NCI-H2029 treated with DMSO at 0.1 percent for 48 hours (cell line): ENCODE results near the gene PNPLA5.
"Not testable (repeated sequence)": the region's sequence is repeated elsewhere in the genome, so short reads cannot be mapped to it uniquely, and the experiment has no call there.

ENCODE experiments used
- DNase-seq: peaks from one replicate; lab custom pipeline; 2025; lab: John Stamatoyannopoulos, UW

The PNPLA5 gene, protein sequence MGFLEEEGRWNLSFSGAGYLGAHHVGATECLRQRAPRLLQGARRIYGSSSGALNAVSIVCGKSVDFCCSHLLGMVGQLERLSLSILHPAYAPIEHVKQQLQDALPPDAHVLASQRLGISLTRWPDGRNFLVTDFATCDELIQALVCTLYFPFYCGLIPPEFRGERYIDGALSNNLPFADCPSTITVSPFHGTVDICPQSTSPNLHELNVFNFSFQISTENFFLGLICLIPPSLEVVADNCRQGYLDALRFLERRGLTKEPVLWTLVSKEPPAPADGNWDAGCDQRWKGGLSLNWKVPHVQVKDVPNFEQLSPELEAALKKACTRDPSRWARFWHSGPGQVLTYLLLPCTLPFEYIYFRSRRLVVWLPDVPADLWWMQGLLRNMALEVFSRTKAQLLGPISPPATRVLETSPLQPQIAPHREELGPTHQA

DNA sequence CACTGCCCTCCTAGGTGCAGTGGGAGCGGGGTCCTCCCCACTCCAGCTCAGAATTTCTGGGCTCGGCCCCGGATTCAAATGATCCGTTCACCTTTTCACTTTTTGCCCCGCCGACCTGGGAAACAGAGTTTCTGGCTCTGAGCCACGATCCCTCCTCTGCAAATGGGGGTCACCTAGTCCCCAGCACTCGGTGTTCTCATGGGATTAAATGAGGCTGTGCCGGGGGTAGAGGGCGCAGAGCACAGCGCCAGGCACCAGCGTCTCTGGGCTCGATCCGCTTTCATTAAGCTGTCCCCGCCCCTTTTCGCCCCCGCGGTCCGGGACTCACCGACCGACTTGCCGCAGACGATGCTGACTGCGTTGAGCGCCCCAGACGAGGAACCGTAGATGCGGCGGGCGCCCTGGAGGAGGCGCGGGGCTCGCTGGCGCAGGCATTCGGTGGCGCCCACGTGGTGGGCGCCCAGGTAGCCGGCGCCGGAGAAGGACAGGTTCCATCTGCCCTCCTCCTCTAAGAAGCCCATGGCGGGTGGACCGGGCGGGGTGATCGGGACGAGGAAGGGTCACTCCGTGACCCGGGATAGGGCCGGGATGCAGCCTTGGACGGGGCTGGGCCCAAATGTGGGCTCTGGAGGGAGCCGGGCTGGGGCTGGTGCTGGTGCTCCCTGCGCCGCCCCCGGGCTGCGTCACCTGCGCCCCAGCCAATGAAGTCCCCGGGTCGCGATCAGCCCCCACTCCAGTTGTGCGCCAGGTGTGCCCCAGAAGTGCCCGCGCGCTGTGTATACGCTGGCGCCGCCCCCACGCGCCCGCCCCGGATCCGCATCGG lies at the start of gene PNPLA5:
TSS of gene PNPLA5 (minus strand) at position 654 of the 823 bp plus-strand sequence. CDS start at position 521, 133 bp downstream.
- DNase-seq, result no peak

DNA sequence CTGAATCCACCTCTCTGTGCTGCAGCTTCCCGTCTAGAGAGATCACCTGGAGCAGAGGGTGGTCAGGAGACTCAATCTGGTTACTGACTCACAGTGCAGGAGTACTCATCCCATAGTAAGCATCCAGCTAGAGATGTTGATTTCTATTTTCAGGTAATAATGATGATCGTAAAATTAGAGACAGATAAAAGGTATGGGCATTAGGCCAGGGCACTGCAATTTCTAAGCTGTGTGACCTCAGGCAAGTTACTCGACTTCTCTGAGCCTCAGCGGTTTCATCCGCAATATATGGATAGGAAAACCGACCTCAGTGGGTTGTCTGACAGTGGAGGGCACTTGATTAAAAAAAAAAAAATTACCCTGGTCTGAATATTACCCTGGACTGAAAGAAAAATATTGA lies 49.6 kb upstream of the PNPLA5 start:
- no peak for DNase-seq

DNA sequence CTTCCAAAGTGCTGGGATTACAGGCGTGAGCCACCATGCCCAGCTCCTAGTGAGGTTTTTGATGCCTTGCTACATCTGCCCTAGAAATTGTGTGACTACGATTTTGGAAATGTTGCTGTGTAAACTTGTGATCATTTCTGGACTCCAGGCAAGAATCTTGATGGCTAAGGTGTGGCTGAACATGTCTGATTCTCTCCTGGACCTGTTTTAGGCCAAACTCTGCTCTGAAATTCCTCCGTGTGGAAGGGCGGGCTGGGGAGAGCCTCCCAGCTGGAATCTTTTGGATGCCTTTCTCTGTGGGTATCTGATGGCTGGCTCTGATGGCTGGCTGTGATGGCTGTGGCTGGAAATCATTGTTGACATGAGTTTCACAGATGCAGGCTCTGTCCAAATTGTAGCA lies 40.0 kb upstream of the PNPLA5 start:
- no peak for DNase-seq

DNA sequence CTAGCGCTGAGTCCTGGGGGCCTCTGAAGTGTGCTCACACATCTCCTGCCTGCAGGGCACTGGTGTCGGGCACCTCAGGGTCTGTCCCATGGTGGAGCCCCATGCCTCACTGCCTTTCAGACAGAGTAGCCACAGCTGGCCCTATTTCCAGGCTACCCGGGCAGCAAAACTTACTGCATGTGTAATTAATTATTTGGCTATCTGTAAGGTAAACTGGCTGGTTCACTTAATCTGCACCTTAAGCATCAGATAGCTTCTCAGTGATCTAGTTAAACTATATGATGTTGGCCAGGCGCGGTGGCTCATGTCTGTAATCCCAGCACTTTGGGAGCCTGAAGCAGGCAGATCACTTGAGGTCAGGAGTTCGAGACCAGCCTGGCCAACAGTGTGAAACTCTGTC lies 37.1 kb upstream of the PNPLA5 start:
- no peak for DNase-seq

- no peak for DNase-seq
Observed at GRCh38 chr22:43928468-43928867, 36.7 kb upstream of the PNPLA5 start.

- DNase-seq, result no peak
Observed at GRCh38 chr22:43926349-43926710, 34.5 kb upstream of the PNPLA5 start.

GRCh38 chr22:43925433-43926348 lies 33.9 kb upstream of the PNPLA5 start:
- DNase-seq, result no peak

DNA sequence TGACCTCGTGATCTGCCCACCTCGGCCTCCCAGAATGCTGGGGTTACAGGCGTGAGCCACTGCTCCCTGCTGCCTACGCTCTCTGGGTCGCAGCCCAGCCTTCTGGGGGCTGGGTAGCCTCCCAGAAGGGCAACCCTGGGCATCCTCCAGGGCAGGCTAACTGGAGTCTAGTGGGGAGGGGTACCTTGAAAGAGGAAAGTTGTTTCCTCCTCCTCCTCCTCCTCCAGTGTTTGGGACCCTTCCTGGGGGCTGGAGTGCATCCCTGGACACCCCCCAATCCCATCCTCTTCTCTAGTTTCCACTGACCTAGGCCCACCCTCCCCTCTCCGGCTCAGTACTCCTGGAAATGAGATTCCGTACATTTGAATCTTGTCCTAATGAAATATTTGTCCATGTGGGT lies 33.1 kb upstream of the PNPLA5 start:
- DNase-seq, result no peak

GRCh38 chr22:43923631-43924464 lies 32.0 kb upstream of the PNPLA5 start, which contains the start of gene PNPLA3:
Gene PNPLA3 (plus strand): TSS chr22:43923805. CDS start chr22:43923912, 107 bp downstream.
- DNase-seq, result peak; percentile 14

- DNase-seq, result no peak
Observed at GRCh38 chr22:43923191-43923590, 31.4 kb upstream of the PNPLA5 start.

DNA sequence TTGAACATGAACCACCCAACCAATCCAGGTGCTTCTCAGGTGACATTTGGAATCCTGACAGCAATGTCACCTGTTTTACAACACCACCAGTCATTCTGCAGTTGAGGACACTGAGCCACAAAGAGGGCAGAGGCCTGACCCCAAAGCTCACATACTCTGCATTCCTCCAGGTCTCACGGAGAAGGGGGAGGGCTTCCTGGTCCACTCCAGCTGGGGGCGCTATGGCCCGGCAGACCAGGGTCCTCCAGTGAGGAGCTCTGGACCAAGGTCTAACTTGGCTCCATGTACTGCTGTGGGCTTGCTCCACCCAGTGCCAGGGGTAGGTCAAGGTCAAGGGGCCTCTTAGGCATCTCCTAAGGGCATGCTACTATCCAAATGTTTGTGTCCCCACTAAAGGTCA lies 30.3 kb upstream of the PNPLA5 start:
- peak; percentile 10 for DNase-seq

GRCh38 chr22:43921370-43921769 lies 29.6 kb upstream of the PNPLA5 start:
- DNase-seq, result no peak

GRCh38 chr22:43919106-43919973 lies 27.5 kb upstream of the PNPLA5 start:
- no peak for DNase-seq

- no peak for DNase-seq
Observed at GRCh38 chr22:43917521-43917920, 25.7 kb upstream of the PNPLA5 start.

DNA sequence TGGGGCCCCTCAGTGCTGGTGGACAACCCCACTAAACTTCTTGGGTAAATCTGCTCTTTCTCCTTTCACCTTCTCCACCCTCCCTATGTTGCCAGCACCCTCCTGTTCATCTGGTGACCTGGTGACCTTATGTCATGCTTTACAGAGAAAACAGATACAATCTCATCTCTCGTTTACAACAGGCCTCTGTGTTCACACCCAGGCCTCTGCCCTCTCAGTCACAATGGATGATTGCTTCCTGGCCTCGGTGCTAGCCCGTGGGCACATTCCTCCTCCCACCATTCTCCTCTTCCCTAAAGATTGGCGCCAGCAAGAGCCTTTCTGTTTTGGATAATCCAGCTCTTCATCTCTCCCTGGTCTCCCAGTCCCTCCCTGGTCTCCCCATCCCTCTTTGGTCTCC lies 19.5 kb upstream of the PNPLA5 start:
- no peak for DNase-seq

DNA sequence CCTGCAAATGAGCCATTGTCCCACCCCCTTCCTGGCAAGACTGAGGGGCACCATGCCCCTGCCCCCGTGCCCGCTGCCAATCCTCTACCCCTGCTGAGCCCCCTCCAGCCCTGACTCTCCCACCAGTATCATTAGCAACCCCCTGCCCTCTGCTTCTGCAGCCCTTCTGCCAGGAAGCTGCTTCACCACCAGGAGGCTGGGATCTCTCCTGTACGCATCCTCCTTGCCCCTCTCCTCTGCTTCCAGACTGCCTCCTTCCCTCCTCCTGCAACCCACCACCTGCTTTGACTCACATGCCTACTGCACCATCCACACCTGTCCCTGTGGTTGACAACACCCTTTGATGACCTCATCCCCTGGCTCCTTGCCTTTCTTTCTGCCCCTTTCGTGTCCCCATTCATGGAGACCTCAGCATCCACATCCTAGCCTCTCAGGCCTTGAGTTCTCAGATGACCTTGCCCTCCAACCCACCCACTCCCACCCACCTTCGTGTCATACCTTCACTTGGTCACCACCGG lies 18.4 kb upstream of the PNPLA5 start:
- DNase-seq, result no peak

DNA sequence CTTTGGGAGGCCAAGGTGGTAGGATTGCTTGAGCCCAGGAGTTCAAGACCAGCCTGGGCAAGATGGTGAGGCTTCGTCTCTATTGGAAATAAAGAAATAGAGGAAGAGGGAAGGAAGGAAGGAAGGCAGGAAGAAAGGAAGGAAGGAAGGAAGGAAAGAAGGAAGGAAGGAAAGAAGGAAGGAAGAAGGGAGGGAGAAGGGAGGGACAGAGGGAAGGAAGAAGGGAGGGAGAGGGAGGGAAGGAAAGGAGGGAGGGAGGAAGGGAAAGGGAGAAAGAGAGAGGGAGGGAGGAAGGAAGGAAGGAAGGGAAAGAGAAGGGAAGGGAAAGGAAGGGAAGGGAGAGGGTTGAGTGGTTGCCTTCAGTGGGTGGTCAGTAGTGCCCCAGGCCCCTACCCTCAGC lies 17.9 kb upstream of the PNPLA5 start:
- no peak for DNase-seq

GRCh38 chr22:43905681-43906080 lies 13.9 kb upstream of the PNPLA5 start:
- no peak for DNase-seq

- DNase-seq, result not testable (repeated sequence)
Observed at GRCh38 chr22:43904412-43904811, 12.6 kb upstream of the PNPLA5 start.

DNA sequence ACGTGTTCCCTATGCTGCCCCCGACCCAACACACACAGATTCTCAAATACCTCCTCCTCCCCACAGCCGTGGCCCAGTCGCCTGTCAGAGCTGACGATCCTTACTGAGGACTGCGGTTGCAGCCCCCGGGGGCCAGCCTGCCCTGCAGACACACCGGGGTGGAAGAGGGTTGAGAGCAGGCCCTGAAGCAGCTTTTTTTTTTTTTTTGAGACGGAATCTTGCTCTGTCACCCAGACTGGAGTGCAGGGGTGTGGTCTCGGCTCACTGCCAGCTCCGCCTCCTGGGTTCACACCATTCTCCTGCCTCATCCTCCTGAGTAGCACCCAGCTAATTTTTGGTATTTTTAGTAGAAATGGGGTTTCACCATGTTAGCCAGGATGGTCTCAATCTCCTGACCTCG lies 11.2 kb upstream of the PNPLA5 start:
- not testable (repeated sequence) for DNase-seq
